Colonic mucosa (tissue), 4 donors: ENCODE results near the gene FETUB. TPM values are rescaled to one million over a fixed set of nuclear protein-coding genes. Genes with fewer than 3 reads are reported as not detected.

Experiments used
- DNase-seq: peaks from one replicate; pipeline ENCODE4 v3.0.0-alpha.2; 2020
- H3K27ac ChIP-seq: fragments of 200-600 bp; one replicate; pipeline ENCODE4 v1.8.0; 2021
- H3K27me3 ChIP-seq: fragments of 200-600 bp; one replicate; pipeline ENCODE4 v1.8.0; 2021
- H3K36me3 ChIP-seq: fragments of 200-600 bp; one replicate; pipeline ENCODE4 v1.8.0; 2021
- H3K4me1 ChIP-seq: fragments of 200-600 bp; one replicate; pipeline ENCODE4 v1.8.0; 2021; ENCODE audit warnings: mild to moderate bottlenecking
- H3K4me3 ChIP-seq: fragments of 200-600 bp; one replicate; pipeline ENCODE4 v1.8.0; 2021
- H3K9ac ChIP-seq, 2 donors: one replicate each; pipeline ENCODE4 v1.7.0; 2013; ENCODE audit warnings: control low read depth in 2 of 2, low read depth in 2 of 2, low read length in 2 of 2
- H3K9me3 ChIP-seq: fragments of 200-600 bp; one replicate; pipeline ENCODE4 v1.8.0; 2021
- CTCF ChIP-seq: fragments of 200-600 bp; IDR thresholded peaks from one replicate; pipeline ENCODE4 v1.8.0; 2022; ENCODE audit warnings: antibody characterized with exemption, mild to moderate bottlenecking
- intact Hi-C: fragments of 100-400 bp; cut with DNase I; formaldehyde crosslinking; loops from one replicate; pipeline ENCODE4 v1.14.1; 2022
- total RNA-seq, 2 donors: library from RNA; stranded (reverse); fragmentation: NEBNext Ultra II Directional in 1 of 2; extraction: Animal tissue kit (Norgen Biotek cat#: 25700) in 1 of 2; gene quantifications; one replicate each; pipeline ENCODE4 v1.2.1, GENCODE V29; 2021
- donor health status: healthy.
- donor health status: DM: no; HTN: no; CAD: no.
- donor health status: DM: no; HTN: no; CAD: no.

FETUB gene
- total RNA-seq, 2 donors from 2014 or later: 0.22 to 0.27 TPM

- intact Hi-C loops: loop anchor here (5.0 kb wide), 1 partner anchor 207 kb away; no protein-coding TSS in a partner anchor
- peak; percentile 85 for DNase-seq
- Histone ChIP-seq H3K9ac (no peak overlapping the region), H3K4me3 (no peak overlapping the region), H3K4me1 (no peaks in the 10 kb centered on the region), H3K27me3 (peaks cover 9% of the 10 kb centered on the region), H3K36me3 (no peaks in the 10 kb centered on the region), H3K9me3 (no peaks in the 10 kb centered on the region), H3K27ac (no peak overlapping the region)
- TF ChIP-seq CTCF: peak; percentile 98
These were observed 25.4 kb upstream of the FETUB start for GRCh38 chr3:186614597-186615483.

- intact Hi-C loops: loop anchor here (5.0 kb wide), 1 partner anchor 206 kb away; no protein-coding TSS in a partner anchor
- H3K4me3 ChIP-seq: no peak overlapping the region
- no peak for TF ChIP-seq CTCF
- H3K4me1 ChIP-seq: no peaks in the 10 kb centered on the region
- no peak overlapping the region for H3K9ac ChIP-seq
- H3K27me3 ChIP-seq: peaks cover 9% of the 10 kb centered on the region
- no peaks in the 10 kb centered on the region for H3K36me3 ChIP-seq
- H3K27ac ChIP-seq: no peak overlapping the region
- H3K9me3 ChIP-seq: no peaks in the 10 kb centered on the region
- no peak for DNase-seq
These were observed 23.9 kb upstream of the FETUB start for GRCh38 chr3:186616299-186616617.

GRCh38 chr3:186617036-186617946, 22.9 kb upstream of the FETUB start:
- Histone ChIP-seq H3K9ac (peak overlapping the region in 1 of 2 donors; percentile 38), H3K4me3 (no peak overlapping the region), H3K36me3 (no peaks in the 10 kb centered on the region), H3K27ac (no peak overlapping the region), H3K9me3 (no peaks in the 10 kb centered on the region), H3K4me1 (no peaks in the 10 kb centered on the region), H3K27me3 (peaks cover 9% of the 10 kb centered on the region)
- DNase-seq: peak; percentile 78
- intact Hi-C loops: loop anchor here (5.0 kb wide), 1 partner anchor 205 kb away; no protein-coding TSS in a partner anchor
- peak; percentile 87 for TF ChIP-seq CTCF

GRCh38 chr3:186618318-186618938, 21.8 kb upstream of the FETUB start:
- no peak overlapping the region for H3K27ac ChIP-seq
- H3K9ac ChIP-seq: no peak overlapping the region
- H3K4me3 ChIP-seq: no peak overlapping the region
- no peak for TF ChIP-seq CTCF
- H3K36me3 ChIP-seq: no peaks in the 10 kb centered on the region
- H3K9me3 ChIP-seq: no peaks in the 10 kb centered on the region
- no peaks in the 10 kb centered on the region for H3K4me1 ChIP-seq
- DNase-seq: no peak
- peaks cover 9% of the 10 kb centered on the region for H3K27me3 ChIP-seq
- intact Hi-C loops: loop anchor here (5.0 kb wide), 1 partner anchor 204 kb away; no protein-coding TSS in a partner anchor

- no peak for TF ChIP-seq CTCF
- Histone ChIP-seq H3K27me3 (peaks cover 6% of the 10 kb centered on the region), H3K36me3 (no peaks in the 10 kb centered on the region), H3K9ac (no peak overlapping the region), H3K4me1 (no peaks in the 10 kb centered on the region), H3K9me3 (no peaks in the 10 kb centered on the region), H3K4me3 (no peak overlapping the region), H3K27ac (no peak overlapping the region)
- intact Hi-C loops: loop anchor here (5.0 kb wide), 1 partner anchor 203 kb away; no protein-coding TSS in a partner anchor
- DNase-seq: no peak
These were observed 20.4 kb upstream of the FETUB start for GRCh38 chr3:186619787-186620212.
